ENCODE measurements around the gene DISP2.

Gene DISP2

GRCh38 chr15:40427188-40427587, 69.2 kb downstream of the DISP2 start:
- DNase-seq (ENCODE audit: low spot score): no peak

DNA sequence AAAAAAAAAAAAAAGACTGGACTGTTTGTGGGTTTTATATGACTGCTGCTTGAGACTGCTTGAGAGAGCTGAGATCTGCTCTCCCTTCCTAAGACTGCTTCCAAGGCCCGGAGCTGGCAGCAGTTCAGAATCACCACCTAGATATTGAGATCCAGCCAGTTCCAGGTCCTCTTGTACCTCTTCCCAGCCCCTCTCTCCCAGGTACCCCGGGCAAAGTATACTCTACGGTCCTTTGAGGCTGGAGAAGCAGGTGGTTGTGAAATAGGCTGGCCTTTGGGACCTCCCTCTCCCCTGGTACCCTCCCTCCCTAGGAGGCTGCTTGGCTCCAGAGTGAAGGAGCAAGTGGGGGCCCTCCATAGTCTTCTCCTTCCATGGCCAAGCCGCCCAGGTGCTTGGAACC, 70.2 kb downstream of the DISP2 start:
- no peak for DNase-seq (ENCODE audit: low spot score)
